ENCODE measurements around the gene LAIR2.

The LAIR2 gene, protein sequence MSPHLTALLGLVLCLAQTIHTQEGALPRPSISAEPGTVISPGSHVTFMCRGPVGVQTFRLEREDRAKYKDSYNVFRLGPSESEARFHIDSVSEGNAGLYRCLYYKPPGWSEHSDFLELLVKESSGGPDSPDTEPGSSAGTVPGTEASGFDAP

DNA sequence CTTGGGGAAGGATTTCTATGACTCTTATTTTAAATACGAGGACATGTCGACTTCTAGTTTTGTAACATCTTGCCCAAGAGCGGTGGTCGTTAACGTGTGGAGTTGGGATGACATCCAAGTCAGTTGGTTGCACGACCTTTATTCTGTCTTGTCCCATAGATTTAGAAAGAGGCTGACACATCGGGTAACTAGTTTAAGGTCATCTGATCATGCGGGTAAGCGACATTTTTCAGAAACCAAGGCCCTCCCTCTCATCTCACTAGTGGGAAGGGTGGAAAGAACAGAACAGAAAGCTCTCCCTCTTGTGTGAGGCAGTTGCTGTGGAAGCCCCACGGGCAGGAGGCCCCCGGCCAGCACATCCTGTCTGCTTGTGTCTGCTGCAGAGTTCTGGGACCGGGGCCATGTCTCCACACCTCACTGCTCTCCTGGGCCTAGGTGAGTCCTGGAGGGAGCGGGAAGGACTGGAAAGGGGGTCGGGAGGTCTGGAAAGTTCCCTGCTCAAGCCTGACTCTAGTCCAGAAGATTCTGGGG is at the start of gene LAIR2:
Gene LAIR2, plus strand, starts transcription at position 314 of the 531 bp plus-strand sequence. Its CDS starts 88 bp downstream, at position 402.
- DNase-seq (ENCODE audit: low read depth in 2 of 2), result no peak

DNA sequence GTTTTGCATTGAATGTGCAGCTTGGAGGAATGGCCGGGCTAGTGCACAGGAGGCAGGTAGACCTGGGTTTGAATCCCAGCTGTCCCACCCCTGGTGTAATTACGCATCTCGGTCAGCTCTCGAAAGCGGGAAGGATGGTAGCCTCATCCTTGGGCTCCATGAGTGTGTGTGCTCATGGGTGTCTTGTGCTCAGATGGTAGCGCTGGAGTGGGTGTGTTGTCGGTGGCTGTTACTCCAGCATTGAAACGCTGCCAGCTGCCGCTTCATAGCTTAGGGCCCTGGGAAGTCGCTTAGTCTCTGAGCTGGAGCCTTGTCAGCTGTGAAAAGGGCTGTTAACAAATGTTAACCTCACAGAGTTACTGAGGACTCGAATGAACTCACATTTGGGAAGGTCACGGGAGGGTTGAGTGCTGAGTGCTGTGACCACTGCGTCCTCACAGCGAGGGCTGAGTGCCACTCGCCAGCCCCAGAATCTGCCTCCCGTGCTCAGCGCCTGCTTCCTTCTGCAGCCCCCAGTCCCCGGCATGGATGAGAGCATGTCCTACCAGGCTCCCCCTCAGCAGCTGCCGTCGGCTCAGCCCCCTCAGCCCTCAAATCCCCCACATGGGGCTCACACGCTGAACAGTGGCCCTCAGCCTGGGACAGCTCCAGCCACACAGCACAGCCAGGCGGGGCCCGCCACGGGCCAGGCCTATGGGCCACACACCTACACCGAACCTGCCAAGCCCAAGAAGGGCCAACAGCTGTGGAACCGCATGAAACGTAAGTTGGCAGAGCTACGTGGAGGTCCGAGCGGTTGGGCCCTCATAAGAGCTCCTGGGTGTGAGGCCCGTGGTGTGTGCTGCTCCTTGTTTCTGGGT is 48.5 kb upstream of the LAIR2 start:
- no peak for DNase-seq (ENCODE audit: low read depth in 2 of 2)

DNA sequence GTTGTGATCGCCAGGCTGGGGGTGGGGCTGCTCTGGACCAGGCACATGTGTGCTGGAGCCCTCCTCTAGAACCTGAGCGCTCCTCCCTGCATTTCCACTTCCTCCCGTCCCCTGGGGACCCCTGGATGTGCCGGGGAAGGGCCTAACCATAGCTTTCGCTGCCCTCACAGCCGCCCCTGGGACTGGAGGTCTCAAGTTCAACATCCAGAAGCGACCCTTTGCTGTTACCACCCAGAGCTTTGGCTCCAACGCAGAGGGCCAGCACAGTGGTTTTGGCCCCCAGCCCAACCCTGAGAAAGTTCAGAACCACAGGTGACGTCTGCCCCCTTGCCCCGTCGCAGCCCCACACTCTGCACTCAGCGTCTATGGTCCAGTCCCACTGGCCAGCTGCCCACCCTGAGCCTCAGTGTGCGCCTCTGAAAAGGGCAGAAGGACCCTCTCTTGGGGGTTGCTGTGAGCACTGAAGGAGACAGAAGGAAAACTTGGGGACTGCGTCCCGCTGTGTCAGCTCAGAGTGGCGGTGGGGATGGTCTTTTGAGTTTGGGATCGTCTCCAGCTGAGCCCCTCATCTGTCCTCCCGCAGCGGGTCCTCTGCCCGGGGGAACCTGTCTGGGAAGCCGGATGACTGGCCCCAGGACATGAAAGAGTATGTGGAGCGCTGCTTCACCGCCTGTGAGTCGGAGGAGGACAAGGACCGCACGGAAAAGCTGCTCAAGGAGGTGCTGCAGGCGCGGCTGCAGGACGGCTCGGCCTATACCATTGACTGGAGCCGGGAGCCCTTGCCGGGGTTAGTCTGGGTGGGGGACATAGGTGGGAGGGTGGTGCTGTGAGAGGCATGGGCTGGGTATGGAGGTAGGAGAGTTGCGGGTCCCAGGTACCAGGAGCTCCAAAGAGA is 47.6 kb upstream of the LAIR2 start:
- no peak for DNase-seq (ENCODE audit: low read depth in 2 of 2)

DNA sequence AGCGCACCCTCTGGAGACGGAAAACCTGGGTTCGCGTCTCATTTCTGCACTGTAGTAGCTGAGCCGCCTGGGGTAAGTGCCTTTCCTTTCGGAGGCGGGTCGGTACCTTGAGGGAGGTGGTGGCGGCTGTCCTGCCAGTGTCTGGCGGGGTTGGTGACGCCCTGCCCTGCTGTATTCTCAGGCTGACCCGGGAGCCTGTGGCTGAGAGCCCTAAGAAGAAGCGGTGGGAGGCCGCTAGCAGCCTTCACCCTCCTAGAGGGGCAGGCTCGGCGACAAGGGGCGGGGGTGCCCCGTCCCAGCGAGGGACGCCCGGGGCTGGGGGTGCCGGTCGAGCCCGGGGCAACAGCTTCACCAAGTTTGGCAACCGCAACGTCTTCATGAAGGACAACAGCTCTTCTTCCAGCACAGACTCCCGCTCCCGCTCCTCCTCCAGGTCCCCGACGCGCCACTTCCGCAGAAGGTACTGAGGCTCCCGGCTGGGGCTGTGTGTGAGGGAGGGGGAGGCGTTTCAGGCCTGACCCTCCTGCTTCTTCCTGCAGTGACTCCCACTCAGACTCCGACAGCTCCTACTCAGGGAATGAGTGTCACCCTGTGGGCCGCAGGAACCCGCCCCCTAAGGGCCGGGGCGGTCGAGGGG is 46.7 kb upstream of the LAIR2 start:
- DNase-seq (ENCODE audit: low read depth in 2 of 2), result no peak

DNA sequence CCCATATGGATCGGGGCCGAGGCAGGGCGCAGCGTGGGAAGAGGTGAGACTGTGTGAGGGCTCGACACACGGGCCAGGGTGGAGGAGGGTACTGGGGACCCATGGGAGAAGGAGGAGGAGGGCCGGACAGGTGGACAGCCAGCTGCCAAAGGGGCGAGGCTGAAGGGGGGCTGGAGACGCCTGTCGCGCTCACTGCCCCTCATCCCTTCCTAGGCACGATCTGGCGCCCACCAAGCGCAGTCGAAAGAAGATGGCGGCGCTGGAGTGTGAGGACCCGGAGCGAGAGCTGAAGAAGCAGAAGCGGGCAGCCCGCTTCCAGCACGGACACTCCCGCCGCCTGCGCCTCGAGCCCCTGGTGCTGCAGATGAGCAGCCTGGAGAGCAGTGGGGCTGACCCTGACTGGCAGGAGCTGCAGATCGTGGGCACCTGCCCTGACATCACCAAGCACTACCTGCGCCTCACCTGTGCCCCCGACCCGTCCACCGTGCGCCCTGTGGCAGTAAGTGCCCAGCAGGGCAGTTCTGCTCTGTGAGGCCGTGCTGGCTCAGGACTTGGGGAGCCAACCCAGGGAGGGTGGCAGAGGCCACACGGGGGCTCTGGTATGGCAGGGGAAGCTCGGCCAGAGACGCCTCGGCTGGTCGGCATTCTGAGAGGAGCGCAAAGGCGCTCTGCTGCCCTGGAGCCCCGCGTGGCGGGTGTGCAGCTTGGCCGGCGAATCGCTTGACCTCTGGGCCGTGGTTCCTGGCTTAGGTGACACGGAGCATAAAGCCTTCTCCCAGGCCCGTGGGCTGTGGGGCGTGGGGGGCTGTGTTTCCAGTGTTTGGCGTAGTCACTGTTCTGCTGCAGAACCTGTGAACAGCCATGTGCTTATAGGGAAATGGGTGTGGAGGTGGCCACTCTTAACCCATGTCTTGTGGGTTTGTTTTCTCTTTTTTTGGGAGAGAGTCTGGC is 45.9 kb upstream of the LAIR2 start:
- DNase-seq (ENCODE audit: low read depth in 2 of 2), result no peak

DNA sequence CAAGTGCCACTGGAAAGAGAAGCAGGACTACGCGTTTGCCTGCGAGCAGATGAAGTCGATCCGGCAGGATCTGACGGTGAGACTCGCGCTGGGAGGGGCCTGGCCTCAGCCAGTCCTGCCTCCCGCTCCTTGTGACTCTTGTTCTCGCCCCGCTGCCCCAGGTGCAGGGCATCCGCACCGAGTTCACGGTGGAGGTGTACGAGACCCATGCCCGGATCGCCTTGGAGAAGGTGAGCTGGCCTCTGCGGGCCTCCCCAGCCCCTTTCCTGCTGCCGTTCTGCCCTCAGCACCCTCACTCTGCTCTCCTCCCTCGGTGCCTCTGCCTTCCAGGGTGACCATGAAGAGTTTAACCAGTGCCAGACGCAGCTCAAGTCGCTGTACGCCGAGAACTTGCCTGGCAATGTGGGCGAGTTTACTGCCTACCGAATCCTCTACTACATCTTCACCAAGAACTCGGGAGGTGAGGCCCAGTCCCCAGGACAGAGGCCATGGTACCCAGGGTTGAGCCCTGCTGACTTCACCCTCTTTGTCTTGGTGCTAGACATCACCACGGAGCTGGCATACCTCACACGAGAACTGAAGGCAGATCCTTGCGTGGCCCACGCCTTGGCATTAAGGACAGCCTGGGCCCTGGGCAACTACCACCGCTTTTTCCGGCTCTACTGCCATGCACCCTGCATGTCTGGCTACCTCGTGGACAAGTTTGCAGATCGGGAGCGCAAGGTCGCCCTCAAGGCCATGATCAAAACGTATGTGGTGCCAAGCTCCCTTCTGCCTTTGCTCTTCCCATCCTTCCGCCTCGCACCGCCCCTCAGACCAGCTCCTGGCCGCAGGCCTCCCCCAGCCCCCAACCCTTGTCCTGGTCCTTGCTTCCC is 44.6 kb upstream of the LAIR2 start:
- DNase-seq (ENCODE audit: low read depth in 2 of 2), result no peak

DNA sequence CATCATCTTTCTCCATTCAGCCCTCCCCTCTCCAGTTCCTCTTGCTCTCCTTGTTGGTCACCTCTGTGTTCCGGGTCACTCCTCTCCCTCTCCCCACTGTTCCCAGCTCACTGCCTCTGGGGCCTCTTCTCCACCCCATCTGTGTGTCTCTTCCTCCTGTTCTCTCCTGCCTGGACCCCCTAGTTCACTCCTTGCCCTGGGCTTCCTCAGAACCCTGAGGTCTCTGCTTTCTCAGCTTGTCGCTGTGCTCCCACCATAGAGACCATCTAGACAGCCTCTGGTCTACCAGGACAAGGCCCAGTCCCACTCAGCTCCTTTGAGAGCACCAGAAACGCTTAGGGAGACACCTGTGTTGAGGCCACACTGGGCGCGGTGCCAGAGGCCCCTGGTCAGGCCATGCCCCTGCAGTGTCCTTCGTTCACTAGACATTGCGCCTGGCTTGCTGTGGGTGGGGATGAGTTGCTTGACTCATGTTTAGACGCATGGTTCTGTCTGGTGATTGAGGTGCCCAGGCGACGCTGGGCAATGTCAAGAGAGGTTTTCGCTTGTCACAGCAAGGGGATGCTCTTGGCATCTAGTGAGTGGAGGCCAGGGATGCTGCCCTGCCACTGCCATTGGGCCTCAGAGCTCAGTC is 43.9 kb upstream of the LAIR2 start:
- no peak for DNase-seq (ENCODE audit: low read depth in 2 of 2)

DNA sequence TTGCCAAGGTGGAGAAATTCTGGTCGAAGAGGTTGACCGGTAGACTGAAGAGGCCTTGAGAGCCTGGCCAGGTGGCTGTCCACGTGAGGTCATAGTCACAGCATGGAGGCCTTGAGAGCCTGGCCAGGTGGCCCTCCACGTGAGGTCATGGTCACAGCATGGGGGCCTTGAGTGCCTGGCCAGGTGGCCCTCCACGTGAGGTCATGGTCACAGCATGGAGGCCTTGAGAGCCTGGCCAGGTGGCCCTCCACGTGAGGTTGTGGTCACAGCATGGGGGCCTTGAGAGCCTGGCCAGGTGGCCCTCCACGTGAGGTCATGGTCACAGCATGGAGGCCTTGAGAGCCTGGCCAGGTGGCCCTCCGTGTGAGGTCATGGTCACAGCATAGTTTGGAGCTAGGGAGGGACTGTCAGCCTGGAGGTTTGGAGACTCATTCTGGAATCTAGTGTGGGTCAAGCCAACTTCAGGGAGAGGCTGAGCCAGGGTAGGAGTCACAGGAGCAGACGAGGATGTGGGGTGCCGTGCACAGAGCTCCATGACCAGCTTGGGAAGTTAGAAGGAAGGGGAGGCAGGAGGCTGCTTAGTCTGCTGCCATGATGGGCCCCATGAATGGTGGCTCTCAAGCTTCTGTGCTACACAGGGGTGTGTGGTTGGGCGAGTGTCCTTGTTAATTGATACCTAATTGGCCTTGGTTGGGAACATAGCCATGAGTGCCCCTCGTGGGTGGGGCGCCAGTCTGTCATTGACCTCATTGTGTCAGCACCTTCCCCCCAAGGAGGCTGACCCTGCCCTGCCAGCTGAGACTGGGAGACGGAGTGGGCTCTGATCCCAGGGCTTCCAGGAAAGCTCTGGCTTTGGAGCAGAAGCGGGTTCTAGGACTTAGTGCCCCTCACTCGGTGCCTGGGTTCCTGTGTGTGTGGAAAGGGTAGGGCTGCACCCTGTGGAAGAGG is 43.1 kb upstream of the LAIR2 start:
- no peak for DNase-seq (ENCODE audit: low read depth in 2 of 2)

DNA sequence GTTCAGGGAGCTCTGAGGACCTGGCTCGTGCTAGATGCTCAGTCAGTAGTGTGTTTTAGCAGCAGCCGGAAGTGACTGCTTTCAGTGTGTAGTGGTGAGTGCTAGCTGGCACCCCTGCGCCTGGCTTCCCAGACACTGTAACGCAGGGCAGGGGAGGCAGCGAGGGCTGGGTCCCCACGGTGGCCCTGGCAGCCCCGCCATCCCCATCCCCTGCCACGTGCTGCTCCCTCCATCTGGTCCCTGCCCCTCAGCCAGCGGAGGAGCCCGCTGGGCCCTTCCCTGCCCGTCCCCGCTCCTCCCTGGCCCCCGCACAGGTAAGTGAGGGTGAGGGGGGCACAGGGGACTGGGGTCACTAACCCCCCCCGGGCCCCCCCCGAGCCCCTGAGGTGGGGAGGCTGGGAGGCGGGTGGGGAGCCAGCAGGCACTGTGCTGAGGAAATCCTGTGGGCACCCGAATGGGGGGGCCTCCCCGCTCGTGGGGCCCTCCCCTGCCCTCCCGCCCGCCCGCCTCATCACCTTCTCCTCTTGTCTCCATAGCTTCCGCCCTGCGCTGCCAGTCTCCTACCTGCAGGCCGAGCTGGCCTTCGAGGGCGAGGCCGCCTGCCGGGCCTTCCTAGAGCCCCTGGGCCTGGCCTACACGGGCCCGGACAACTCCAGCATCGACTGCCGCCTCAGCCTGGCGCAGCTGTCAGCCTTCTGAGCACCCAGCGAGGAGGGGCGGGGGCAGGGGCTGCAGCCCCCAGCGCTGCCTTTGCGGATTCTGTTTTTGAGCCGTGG is 42.2 kb upstream of the LAIR2 start:
- no peak for DNase-seq (ENCODE audit: low read depth in 2 of 2)

DNA sequence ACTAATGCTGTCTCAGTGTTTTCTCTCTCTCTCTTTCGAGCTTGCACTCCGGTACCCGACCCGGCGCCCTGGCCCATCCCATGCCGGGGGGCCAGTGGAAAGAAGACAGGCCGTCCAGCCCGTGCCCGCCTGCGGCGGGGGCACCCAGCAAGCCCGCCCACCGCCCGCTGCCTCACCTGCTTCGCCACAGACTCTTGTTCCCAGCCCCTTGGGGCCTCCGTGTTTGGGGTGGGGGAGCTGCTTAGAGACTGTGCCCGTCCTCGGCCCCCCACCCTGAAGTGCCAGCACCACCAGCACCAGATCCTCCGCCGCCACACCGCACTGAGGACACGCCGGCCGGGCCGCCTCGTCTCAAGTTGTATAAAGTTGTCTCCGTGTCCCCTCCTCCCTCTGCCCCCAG is 41.4 kb upstream of the LAIR2 start:
- no peak for DNase-seq (ENCODE audit: low read depth in 2 of 2)

DNA sequence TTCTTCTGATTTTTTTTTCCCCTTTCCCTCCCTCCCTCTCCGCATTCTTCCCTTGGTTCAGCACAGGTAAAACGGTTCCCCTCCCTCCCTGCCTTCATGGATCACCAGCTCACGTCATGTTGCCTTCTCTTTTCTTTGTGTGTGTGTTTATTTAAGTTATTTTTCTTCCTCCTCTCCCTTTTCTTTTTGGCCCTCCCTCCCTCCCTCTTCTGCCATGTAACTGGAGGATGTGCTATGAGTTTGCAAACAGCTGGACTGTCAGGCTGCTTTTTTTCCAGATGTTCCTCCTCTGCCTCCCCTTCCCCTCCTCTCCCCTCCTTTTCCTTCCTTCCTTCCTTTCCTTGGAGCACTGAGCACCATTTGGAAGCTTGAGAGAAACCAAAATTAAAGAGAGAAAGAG is 41.0 kb upstream of the LAIR2 start:
- no peak for DNase-seq (ENCODE audit: low read depth in 2 of 2)

DNA sequence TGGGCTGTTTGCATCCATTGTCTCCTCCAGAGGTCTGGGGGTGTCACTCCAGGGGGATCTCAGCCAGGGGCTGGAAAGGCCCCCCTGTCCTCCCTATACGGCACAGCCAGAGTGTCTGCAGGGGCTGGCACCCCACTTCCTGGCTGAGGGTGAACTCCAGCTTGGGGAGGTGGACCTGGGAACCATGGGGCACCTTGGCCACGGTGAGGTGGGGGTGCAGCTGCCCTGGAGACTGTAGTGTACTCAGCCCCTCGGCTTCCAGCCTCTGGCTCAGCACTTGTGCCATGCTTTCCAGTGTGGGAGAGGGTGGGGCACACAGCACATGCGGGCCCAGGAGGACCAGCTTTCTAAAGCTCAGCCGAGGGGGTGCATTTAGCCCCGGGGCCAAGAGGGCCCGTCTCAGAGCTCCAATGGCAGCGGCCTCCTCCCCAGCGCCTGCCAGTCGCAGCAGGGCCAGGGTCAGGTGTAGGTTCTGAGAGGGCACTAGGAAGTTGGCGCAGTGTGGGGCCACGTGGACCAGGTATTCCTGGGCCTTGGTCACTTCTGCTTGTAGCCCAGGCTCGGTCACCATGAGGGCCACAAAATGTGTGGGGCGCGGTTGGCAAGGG is 40.5 kb upstream of the LAIR2 start:
- DNase-seq (ENCODE audit: low read depth in 2 of 2), result no peak

DNA sequence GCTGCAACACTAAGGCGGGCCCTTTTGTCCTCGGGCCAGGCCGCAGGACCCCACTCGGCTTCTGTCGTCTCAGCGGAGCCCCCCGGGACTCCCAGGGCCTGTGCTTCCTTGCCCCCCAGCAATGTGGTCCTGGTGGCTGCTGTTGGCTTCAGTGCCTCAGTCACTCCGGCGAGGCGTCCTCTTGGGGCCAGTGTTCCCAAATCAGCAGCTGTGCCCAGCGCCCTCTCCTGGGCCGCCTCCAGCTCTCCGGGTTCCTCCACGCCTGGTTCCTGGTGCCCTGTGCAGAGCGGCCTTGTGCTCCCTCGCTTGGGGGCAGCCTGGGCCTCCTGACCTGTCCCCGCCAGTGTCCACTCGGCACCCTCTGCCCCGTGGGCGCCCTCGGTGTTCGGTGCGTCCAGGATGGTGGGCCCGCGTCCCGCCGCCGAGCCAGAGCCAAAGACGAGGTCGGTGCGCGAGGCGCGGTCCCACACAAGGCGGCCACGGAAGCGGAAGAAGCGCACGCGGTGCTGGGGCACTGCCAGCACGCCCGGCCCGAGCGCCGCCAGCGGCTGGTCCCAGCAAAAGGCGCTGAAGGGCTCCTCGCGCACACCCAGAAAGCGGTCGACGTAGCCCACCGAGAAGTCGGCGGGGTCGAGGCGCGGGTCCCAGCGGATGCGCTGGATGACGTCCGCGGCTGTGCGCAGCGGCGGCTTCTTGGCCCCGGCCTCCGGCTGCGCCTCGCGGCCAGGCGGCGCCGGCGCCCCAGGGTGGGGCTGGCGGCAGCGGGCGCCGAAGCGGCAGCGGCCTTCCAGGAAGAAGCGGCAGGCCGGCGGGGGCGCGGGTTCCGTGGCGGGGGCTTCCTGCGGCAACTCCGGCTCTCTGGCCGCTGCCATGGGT is 39.7 kb upstream of the LAIR2 start:
- DNase-seq (ENCODE audit: low read depth in 2 of 2), result peak in 1 of 2 donors; percentile 31

DNA sequence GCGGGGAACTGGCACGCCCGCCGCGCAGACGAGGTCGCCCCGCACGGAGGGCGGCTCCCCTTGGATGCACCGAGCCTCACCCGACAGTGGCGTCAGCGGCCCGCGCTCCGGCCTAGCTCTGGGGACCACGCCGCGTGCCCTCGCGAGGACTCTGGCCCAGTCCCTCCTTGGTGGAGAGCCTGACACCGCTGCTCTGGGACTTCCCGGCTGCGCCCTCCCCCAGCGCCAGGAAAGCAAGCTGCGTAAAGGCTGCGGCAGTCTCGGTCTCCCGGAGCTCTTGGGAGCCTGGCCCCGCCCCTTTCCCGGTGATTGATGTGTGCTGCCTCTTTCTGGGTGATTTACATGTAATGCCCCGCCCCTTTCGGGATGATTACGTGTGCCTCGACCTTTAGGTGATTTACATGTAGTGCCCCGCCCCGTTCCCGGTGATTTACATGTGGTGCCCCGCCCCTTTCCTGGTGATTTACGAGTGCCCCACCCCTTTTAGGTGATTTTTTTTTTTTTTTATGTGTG is 39.0 kb upstream of the LAIR2 start, which contains the start of gene LENG9:
Gene LENG9, minus strand, starts transcription at position 248 of the 513 bp plus-strand sequence. CDS start 252 bp downstream, outside the sequence.
- peak; percentile 81 to 93 for DNase-seq (ENCODE audit: low read depth in 2 of 2)

DNA sequence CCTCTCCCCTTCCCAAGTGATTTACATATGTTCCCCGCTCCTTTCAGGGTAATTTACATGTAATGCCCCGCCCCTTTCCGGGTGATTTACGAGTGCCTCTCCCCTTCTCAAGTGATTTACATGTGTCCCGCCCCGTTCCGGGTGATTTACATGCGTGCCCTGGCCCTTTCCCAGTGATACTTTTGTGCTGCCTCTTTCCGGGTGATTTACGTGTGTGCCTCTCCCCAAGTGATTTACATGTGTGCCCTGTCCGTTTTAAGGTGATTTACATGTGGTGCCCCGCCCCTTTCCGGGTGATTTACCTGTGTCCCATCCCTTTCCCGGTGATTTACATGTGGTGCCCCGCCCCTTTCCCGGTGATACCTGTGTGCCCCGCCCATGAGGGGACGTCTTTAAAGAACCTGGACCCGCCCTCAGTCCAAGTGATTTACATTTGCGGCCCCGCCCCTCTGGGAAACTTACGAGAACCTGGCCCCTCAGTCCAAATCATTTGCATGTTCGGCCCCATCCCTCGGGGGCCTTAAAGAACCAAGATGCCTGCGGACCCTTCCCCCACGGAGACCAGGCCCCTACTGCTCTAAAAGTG is 38.5 kb upstream of the LAIR2 start:
- DNase-seq (ENCODE audit: low read depth in 2 of 2), result peak; percentile 45 to 58
